GDM1 (cell line): ENCODE results near the gene ADGB.

Experiments
- DNase-seq: peaks from one replicate; lab custom pipeline; 2025; lab: John Stamatoyannopoulos, UW

The ADGB gene

GRCh38 chr6:146862508-146862919 lies 263.7 kb downstream of the ADGB start:
- no peak for DNase-seq

GRCh38 chr6:146864300-146864699 lies 265.5 kb downstream of the ADGB start:
- no peak for DNase-seq

- no peak for DNase-seq
Measured at GRCh38 chr6:146864885-146865284, 266.1 kb downstream of the ADGB start.
